ENCODE measurements around the gene CLCNKB.

Gene CLCNKB

GRCh38 chr1:16077406-16078245 is 34.0 kb downstream of the CLCNKB start:
- no peak for DNase-seq

- peak; percentile 34 for DNase-seq
Observed at GRCh38 chr1:16078925-16079656, 35.5 kb downstream of the CLCNKB start.

- no peak for DNase-seq
Observed at GRCh38 chr1:16080422-16081150, 37.0 kb downstream of the CLCNKB start.

GRCh38 chr1:16081636-16082035 is 38.1 kb downstream of the CLCNKB start:
- no peak for DNase-seq

- no peak for DNase-seq
Observed at GRCh38 chr1:16082283-16083038, 38.9 kb downstream of the CLCNKB start.

- DNase-seq, result no peak
Observed at GRCh38 chr1:16083486-16083885, 39.9 kb downstream of the CLCNKB start.

DNA sequence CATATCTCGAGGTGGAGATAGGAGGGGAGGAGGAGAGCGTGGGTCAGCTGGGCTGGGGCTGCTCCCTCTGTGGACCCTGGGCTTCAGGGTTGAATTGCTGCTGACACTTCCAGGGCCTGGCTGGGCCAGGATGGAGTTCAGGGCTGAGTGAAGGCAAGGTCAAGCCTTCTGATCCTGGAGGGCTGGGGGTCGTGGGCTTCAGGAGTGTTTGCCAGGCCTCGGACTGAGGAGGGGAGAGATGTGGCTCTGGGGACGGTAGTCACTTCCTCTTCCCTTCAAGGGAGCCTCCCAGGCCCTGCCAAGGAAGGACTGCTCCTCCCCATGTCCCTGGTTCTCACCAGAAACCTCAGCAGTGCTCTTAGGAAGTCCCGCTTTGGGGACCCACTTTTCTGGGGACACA is 41.9 kb downstream of the CLCNKB start:
- no peak for DNase-seq

- no peak for DNase-seq
Observed at GRCh38 chr1:16087733-16088132, 44.2 kb downstream of the CLCNKB start.

DNA sequence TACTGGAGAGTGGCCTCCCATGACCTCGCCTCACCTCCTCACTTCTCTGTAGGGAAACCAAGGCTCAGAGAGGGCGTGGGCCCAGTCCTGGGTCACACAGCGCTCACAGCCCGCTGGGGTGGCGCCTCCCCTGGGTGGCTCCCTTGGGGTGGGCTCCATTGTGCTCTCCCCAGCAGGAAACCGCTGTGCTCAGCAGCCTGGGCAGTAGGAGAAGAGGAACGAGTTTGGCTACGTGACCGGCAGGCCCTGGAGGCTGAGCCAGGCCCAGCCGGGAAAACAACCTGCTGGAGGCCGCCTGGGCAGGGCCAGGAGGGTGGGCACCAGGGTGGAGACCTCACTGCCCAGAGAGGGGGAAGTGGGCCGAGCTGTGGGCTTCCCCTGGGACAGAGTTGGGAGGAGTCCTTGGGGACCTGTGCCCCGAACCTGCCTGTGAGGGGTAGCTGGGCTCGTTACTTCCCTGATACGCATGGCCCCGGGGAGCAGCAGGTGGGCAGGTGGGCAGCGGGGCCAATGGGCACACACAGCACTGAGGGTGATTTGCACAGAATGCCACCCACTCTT is 44.8 kb downstream of the CLCNKB start:
- DNase-seq, result no peak

- no peak for DNase-seq
Observed at GRCh38 chr1:16088996-16089395, 45.4 kb downstream of the CLCNKB start.

- no peak for DNase-seq
Observed at GRCh38 chr1:16090076-16090826, 46.7 kb downstream of the CLCNKB start.

DNA sequence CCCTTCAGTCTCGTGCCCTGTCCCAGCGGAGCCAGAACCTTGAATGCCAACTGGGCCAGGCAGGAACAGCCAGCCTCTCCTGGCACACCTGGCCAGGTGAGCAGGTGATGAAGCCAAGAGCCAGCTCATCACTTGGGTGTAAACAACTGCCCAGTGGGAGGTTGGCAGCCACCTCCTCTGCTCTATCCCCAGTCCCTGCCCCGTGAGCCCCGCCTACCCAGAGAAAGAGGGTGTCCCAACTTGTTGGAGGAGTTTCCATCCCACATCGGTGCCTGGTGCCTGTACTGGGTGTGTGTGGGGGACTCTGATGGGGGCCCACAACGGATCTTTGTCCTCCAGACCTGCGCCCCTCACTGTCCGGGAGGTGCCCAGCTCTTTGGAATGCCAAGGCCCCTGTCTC is 47.7 kb downstream of the CLCNKB start:
- peak; percentile 13 for DNase-seq

- no peak for DNase-seq
Observed at GRCh38 chr1:16092097-16092922, 48.7 kb downstream of the CLCNKB start.

DNA sequence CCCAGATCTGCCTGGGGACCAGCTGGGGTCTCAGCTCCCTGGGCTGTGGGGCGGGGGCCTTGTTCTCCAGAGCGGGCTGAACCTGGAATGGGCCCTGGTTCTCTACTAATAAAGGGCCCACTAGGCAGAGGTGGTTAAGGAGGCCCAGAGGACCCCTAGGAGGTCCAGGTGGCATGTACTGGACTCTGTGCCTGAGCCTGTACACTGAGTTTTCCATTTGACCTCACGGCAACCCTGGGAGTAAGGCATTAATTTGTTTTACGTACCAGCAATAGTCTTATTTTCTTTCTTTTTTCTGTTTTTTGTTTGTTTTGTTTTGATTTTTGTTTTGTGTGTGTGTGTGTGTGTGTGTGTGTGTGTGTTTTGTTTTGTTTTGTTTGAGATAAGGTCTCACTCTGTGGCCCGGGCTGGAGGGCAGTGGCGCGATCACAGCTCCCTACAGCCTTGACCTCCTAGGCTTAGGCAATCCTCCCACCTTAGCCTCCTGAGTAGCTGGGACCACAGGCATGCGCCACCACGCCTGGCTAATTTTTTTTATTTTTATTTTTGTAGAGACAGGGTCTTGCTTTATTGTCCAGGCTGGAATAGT is 49.4 kb downstream of the CLCNKB start:
- no peak for DNase-seq

GRCh38 chr1:16093611-16094010 is 50.0 kb downstream of the CLCNKB start:
- DNase-seq, result no peak

DNA sequence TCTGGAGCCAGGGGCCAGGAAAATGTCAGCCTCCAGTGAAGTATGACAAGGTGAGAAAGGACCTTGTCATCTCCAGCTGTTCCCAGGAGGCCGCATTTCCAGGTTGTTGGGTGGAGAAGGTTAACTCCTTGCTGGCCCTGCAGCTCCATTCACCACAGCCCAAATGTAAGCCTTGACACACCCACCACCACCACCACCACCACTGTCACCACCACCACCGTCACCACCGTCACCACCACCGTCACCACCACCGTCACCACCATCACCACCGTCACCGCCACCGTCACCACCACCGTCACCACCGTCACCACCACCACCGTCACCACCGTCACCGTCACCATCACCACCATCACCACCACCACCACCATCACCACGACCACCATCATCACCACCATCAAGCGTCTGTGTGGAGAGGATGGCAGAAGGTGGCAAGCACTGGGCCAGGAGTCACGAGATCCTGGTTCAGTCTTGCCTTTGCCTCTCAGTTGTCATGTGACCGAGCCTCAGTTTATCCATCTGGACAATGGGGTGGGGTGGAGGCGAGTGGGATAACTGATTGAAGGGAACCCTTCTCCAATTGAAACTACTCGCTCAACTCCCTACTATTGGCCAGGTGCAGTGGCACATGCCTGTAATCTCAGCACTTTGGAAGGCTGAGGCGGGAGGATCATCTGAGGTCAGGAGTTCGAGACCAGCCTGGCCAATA is 51.0 kb downstream of the CLCNKB start:
- no peak for DNase-seq

- DNase-seq, result no peak
Observed at GRCh38 chr1:16095447-16095846, 51.9 kb downstream of the CLCNKB start.

DNA sequence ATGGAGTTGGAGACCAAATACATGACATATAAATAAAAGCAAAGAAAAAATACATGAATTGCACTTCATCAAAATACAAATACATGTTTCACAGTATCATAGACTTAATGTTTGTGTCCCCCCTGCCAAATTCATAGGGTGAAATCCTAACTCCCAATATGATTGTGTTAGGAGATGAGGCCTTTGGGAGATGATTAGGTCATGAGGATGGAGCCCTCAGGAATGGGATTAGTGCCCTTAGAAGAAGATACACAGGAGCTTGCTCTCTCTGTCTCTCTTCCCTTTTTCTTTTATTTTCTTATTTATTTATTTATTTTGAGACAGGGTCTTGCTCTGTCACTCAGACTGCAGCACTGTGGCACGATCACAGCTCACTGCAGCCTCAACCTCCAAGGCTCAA is 55.8 kb downstream of the CLCNKB start:
- DNase-seq, result no peak

DNA sequence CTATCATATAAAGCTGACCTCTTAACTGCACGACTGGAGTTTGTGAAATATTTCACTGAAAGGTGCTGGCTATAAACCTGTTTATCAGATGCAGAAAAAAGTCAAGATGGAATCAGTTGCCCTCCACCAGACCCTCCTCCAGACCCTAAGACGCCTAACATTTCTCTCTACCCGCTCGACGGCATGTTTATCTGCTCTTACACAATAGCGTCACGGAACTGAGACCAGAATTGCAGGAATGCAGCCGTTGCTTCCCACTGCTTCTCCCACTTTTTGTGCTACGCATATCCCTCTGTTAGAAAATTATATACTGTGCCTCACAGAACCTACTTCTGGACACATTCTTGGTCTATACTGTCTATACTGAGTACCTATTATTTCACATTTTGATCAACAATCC is 58.0 kb downstream of the CLCNKB start:
- DNase-seq, result no peak

Data from DMS153 (cell line).